HG03095 (cell line): Measurements from ENCODE around the gene GRIN2B.

Experiments
- ATAC-seq: cut with Tn5 transposase; IDR thresholded peaks from one replicate; pipeline ENCODE4 v1.9.1; 2021; ENCODE audit warnings: moderate library complexity; ENCODE audit not compliant: unreplicated experiment

GRIN2B gene

GRCh38 chr12:13981296-13981962 lies at the start of gene GRIN2B:
Gene GRIN2B (minus strand): TSS chr12:13981602. CDS start chr12:13866208, 115,394 bp downstream.
- no peak for ATAC-seq

GRCh38 chr12:14026537-14026936 lies 45.1 kb upstream of the GRIN2B start:
- no peak for ATAC-seq

- no peak for ATAC-seq
Measured at GRCh38 chr12:14024591-14024990, 43.2 kb upstream of the GRIN2B start.

- ATAC-seq: no peak
Measured at GRCh38 chr12:14018080-14018479, 36.7 kb upstream of the GRIN2B start.

GRCh38 chr12:14010989-14011388 lies 29.6 kb upstream of the GRIN2B start:
- no peak for ATAC-seq

GRCh38 chr12:14007639-14008038 lies 26.2 kb upstream of the GRIN2B start:
- no peak for ATAC-seq

GRCh38 chr12:13992585-13992984 lies 11.2 kb upstream of the GRIN2B start:
- no peak for ATAC-seq

GRCh38 chr12:13992106-13992505 lies 10.7 kb upstream of the GRIN2B start:
- ATAC-seq: no peak

- ATAC-seq: no peak
Measured at GRCh38 chr12:13986031-13986430, 4.6 kb upstream of the GRIN2B start.

GRCh38 chr12:13981990-13982389 lies 588 bp upstream of the GRIN2B start:
- ATAC-seq: no peak

GRCh38 chr12:13980538-13981295 lies 685 bp downstream of the GRIN2B start:
- ATAC-seq: no peak

- no peak for ATAC-seq
Measured at GRCh38 chr12:13979772-13980378, 1.5 kb downstream of the GRIN2B start.

- ATAC-seq: no peak
Measured at GRCh38 chr12:13978876-13979275, 2.5 kb downstream of the GRIN2B start.

GRCh38 chr12:13976880-13977279 lies 4.5 kb downstream of the GRIN2B start:
- ATAC-seq: no peak

- no peak for ATAC-seq
Measured at GRCh38 chr12:13976028-13976584, 5.3 kb downstream of the GRIN2B start.

- no peak for ATAC-seq
Measured at GRCh38 chr12:13973996-13974395, 7.4 kb downstream of the GRIN2B start.

- ATAC-seq: no peak
Measured at GRCh38 chr12:13970803-13971202, 10.6 kb downstream of the GRIN2B start.

- no peak for ATAC-seq
Measured at GRCh38 chr12:13968281-13968680, 13.1 kb downstream of the GRIN2B start.

- no peak for ATAC-seq
Measured at GRCh38 chr12:13964666-13965065, 16.7 kb downstream of the GRIN2B start.

GRCh38 chr12:13962699-13963098 lies 18.7 kb downstream of the GRIN2B start:
- no peak for ATAC-seq

- no peak for ATAC-seq
Measured at GRCh38 chr12:13961971-13962370, 19.4 kb downstream of the GRIN2B start.
